ENCODE measurements around the gene FKBP4. TPM values are rescaled to one million over a fixed set of nuclear protein-coding genes. Genes with fewer than 3 reads are reported as not detected.

Gene FKBP4
- total RNA-seq, 1 experiment from 2014 or later = 226 TPM

DNA sequence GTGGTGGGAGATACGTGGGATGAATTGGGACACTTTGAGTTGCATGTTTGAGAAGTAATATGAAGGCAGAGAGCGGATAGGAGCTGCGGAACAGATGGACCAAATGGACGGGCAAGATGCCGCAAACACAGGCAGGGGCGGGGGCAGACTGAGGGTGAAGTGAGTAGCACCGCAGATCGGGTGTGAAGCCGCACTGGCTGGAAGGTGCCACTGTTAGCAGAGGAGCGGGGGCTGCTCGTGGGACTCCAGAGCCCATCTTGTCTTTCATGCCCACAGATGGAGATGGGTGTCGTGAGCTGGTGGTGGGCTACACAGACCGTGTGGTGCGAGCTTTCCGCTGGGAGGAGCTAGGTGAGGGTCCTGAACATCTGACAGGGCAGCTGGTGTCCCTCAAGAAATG is 25.0 kb downstream of the FKBP4 start:
- H2AFZ ChIP-seq = no peak overlapping the region

DNA sequence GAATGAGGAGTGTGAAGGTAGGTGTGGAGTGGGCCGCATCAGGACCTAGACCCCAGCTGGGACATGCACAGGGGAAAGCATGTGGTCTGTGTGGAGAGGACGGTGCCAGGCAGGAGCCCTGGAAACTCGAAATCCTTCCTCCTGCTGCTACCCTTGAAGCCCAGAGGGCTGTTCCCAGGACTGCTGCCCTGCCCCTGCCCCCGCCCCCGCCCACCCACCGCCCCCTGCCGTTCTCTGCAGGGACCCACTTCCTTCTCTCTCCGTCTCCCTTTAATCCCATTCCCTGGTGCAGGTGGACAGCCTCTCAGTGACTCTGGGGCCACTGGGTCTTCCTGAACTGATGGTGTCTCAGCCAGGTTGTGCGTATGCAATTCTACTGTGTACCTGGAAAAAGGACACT is 25.7 kb downstream of the FKBP4 start:
- Histone ChIP-seq H3K27ac (no peak overlapping the region), H3K9me3 (ENCODE audit: insufficient read depth, low read depth) (no peaks in the 10 kb centered on the region), H4K20me1 (ENCODE audit: insufficient read depth) (peaks cover 2% of the 10 kb centered on the region; the same call in 1 of the 2 replicates), H3K27me3 (ENCODE audit: insufficient read depth, low read depth) (no peaks in the 10 kb centered on the region), H3K4me2 (no peak overlapping the region), H3F3A (ENCODE audit: insufficient read depth, low read depth) (no peaks in the 10 kb centered on the region), H2AFZ (no peak overlapping the region), H3K4me3 (no peak overlapping the region), H3K9me2 (ENCODE audit: insufficient read depth) (no peaks in the 10 kb centered on the region), H3K4me1 (replicated peaks; ENCODE audit: insufficient read depth) (no peaks in the 10 kb centered on the region), H3K36me3 (ENCODE audit: low read depth) (no peaks in the 10 kb centered on the region), H3K79me2 (ENCODE audit: low read depth) (peaks cover 3% of the 10 kb centered on the region)
- CTCF ChIA-PET = interaction anchor here (0.6 kb wide), 1 partner anchor 122 kb away, joined by 9 read pairs; no protein-coding TSS in a partner anchor
- no peak for TF ChIP-seq EZH2 (IDR thresholded peaks at IDR 0.05; ENCODE audit: low read depth)
- TF ChIP-seq, protein P1, sequence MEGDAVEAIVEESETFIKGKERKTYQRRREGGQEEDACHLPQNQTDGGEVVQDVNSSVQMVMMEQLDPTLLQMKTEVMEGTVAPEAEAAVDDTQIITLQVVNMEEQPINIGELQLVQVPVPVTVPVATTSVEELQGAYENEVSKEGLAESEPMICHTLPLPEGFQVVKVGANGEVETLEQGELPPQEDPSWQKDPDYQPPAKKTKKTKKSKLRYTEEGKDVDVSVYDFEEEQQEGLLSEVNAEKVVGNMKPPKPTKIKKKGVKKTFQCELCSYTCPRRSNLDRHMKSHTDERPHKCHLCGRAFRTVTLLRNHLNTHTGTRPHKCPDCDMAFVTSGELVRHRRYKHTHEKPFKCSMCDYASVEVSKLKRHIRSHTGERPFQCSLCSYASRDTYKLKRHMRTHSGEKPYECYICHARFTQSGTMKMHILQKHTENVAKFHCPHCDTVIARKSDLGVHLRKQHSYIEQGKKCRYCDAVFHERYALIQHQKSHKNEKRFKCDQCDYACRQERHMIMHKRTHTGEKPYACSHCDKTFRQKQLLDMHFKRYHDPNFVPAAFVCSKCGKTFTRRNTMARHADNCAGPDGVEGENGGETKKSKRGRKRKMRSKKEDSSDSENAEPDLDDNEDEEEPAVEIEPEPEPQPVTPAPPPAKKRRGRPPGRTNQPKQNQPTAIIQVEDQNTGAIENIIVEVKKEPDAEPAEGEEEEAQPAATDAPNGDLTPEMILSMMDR (conservative IDR thresholded peaks at IDR 0.05) = no peak
- no TSS peak for BruUV-seq (replicated peaks)
- DNase-seq = no peak
- POLR2A ChIA-PET (ENCODE audit: unreplicated experiment) = no interaction called here
- intact Hi-C loops (cut with micrococcal nuclease; ENCODE audit: unreplicated experiment) = no loop called here

More for the DNA sequence above, 25.0 kb downstream of the FKBP4 start:
- Histone ChIP-seq H3K9me2 (ENCODE audit: insufficient read depth) (no peaks in the 10 kb centered on the region), H3K27me3 (ENCODE audit: insufficient read depth, low read depth) (no peaks in the 10 kb centered on the region), H3K9me3 (ENCODE audit: insufficient read depth, low read depth) (no peaks in the 10 kb centered on the region), H3K4me3 (no peak overlapping the region), H3K4me2 (no peak overlapping the region), H3K79me2 (ENCODE audit: low read depth) (peaks cover 9% of the 10 kb centered on the region), H4K20me1 (ENCODE audit: insufficient read depth) (peaks cover 2% of the 10 kb centered on the region; the same call in 1 of the 2 replicates), H3K4me1 (replicated peaks; ENCODE audit: insufficient read depth) (no peaks in the 10 kb centered on the region), H3F3A (ENCODE audit: insufficient read depth, low read depth) (no peaks in the 10 kb centered on the region), H3K27ac (no peak overlapping the region), H3K36me3 (ENCODE audit: low read depth) (0 out of 2 replicates have a peak, but pooled peaks cover 3% of the 10 kb centered on the region)
- no peak for TF ChIP-seq EZH2 (IDR thresholded peaks at IDR 0.05; ENCODE audit: low read depth)
- TF ChIP-seq, protein P1 (conservative IDR thresholded peaks at IDR 0.05) = no peak
- no TSS peak for BruUV-seq (replicated peaks)
- no peak for DNase-seq
- intact Hi-C loops (cut with micrococcal nuclease; ENCODE audit: unreplicated experiment) = no loop called here
- ChIA-PET CTCF (no interaction called here), POLR2A (ENCODE audit: unreplicated experiment) (no interaction called here)

DNA sequence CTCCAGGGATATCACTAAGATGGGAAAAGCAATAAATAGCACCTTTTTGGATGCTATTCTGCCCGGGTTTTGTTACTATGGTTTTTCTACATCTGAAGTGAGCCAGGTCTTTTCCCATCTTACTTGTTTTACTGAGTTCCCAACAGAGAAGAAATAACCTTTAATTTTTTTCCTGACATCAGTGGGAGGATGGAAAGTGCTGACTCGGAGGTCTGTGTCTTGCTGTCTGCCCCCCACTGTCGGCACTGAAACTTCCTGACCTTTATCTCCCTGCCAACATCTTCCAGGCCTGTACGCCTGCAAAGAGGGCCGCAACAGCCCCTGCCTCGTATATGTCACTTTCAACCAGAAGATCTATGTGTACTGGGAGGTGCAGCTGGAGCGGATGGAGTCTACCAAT is 28.7 kb downstream of the FKBP4 start:
- H3K27me3 ChIP-seq (ENCODE audit: insufficient read depth, low read depth) = no peaks in the 10 kb centered on the region
- no peak overlapping the region for H3K4me2 ChIP-seq
- DNase-seq = no peak
- no peak overlapping the region for H3K4me3 ChIP-seq
- no peak overlapping the region for H2AFZ ChIP-seq
- H3K36me3 ChIP-seq (ENCODE audit: low read depth) = no peaks in the 10 kb centered on the region
- H3F3A ChIP-seq (ENCODE audit: insufficient read depth, low read depth) = no peaks in the 10 kb centered on the region
- H3K79me2 ChIP-seq (ENCODE audit: low read depth) = no peaks in the 10 kb centered on the region
- no peaks in the 10 kb centered on the region for H3K9me2 ChIP-seq (ENCODE audit: insufficient read depth)
- H3K9me3 ChIP-seq (ENCODE audit: insufficient read depth, low read depth) = no peaks in the 10 kb centered on the region
- ChIA-PET POLR2A (ENCODE audit: unreplicated experiment) (no interaction called here), CTCF (interaction anchor here (0.5 kb wide), 1 partner anchor 249 kb away, joined by 4 read pairs; no protein-coding TSS in a partner anchor)
- intact Hi-C loops (cut with micrococcal nuclease; ENCODE audit: unreplicated experiment) = no loop called here
- TF ChIP-seq EZH2 (IDR thresholded peaks at IDR 0.05; ENCODE audit: low read depth) = no peak
- no TSS peak for BruUV-seq (replicated peaks)
- no peaks in the 10 kb centered on the region for H3K4me1 ChIP-seq (replicated peaks; ENCODE audit: insufficient read depth)
- no peaks in the 10 kb centered on the region; the same call in 1 of the 2 replicates for H4K20me1 ChIP-seq (ENCODE audit: insufficient read depth)
- H3K27ac ChIP-seq = no peak overlapping the region

DNA sequence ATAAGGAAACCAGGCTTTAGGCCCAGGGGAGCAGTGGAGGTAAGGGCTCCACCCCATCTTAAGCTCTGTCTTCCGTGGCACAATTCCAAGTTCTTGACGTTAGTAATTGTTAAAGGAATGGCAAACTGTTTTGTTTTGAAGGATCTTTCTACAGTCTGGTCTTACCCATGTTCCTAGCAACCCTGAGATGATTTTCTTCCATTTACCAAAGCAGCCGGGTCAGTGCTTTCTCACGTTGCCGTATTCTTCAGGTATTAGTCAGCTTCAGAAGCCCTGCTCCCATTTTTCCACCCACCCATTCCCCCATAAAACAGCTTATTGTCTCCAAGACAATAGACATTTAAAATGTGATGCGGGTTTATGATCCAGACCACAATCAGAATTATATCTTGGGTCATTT is 29.8 kb downstream of the FKBP4 start:
- CTCF ChIA-PET = no interaction called here
- H3K79me2 ChIP-seq (ENCODE audit: low read depth) = no peaks in the 10 kb centered on the region
- no peak overlapping the region for H2AFZ ChIP-seq
- TF ChIP-seq EZH2 (IDR thresholded peaks at IDR 0.05; ENCODE audit: low read depth) = no peak
- TF ChIP-seq, protein P1 (conservative IDR thresholded peaks at IDR 0.05) = no peak
- BruUV-seq (replicated peaks) = no TSS peak
- no peak overlapping the region for H3K27ac ChIP-seq
- no peak for DNase-seq
- H3K27me3 ChIP-seq (ENCODE audit: insufficient read depth, low read depth) = no peaks in the 10 kb centered on the region
- no peaks in the 10 kb centered on the region for H3K9me2 ChIP-seq (ENCODE audit: insufficient read depth)
- intact Hi-C loops (cut with micrococcal nuclease; ENCODE audit: unreplicated experiment) = no loop called here
- no peaks in the 10 kb centered on the region for H3K36me3 ChIP-seq (ENCODE audit: low read depth)
- no peaks in the 10 kb centered on the region for H3F3A ChIP-seq (ENCODE audit: insufficient read depth, low read depth)
- no peaks in the 10 kb centered on the region for H3K9me3 ChIP-seq (ENCODE audit: insufficient read depth, low read depth)
- POLR2A ChIA-PET (ENCODE audit: unreplicated experiment) = no interaction called here
- H3K4me1 ChIP-seq (replicated peaks; ENCODE audit: insufficient read depth) = no peaks in the 10 kb centered on the region
- H4K20me1 ChIP-seq (ENCODE audit: insufficient read depth) = no peaks in the 10 kb centered on the region; the same call in 1 of the 2 replicates
- H3K4me2 ChIP-seq = no peak overlapping the region
- H3K4me3 ChIP-seq = no peak overlapping the region

Measured in PC-9 (cell line).